Astrocyte (in vitro differentiated cells and primary cell): ENCODE data around the gene INPP5A. TPM values are rescaled to one million over a fixed set of nuclear protein-coding genes. Genes with fewer than 3 reads are reported as not detected.
A peak's percentile ranks its signal among the peaks of the same experiment; 100 is the strongest.

Source experiments
- DNase-seq: peaks from one replicate; pipeline ENCODE4 v3.0.0-alpha.2; 2010; ENCODE audit warnings: low read depth
- FAIRE-seq: peaks from 2 replicates; lab custom pipeline; 2011; peaks lifted over from hg19 to GRCh38; lab: Jason Lieb, UNC
- H2AFZ ChIP-seq: 2 replicates; pipeline ENCODE4 v1.6.0; 2012; ENCODE audit warnings: low read depth, low read length, inconsistent platforms
- H3K27ac ChIP-seq: 2 replicates; pipeline ENCODE4 v1.5.1; 2011; ENCODE audit warnings: low read depth, low read length, inconsistent platforms
- H3K27me3 ChIP-seq: 2 replicates; pipeline ENCODE4 v1.6.0; 2011; ENCODE audit warnings: low read length, inconsistent platforms; ENCODE audit not compliant: insufficient read depth
- H3K36me3 ChIP-seq: 2 replicates; pipeline ENCODE4 v1.5.1; 2011; ENCODE audit warnings: low read length, inconsistent platforms; ENCODE audit not compliant: insufficient read depth
- H3K4me1 ChIP-seq: 2 replicates; pipeline ENCODE4 v1.5.1; 2011; ENCODE audit warnings: low read length, inconsistent platforms; ENCODE audit not compliant: insufficient read depth
- H3K4me2 ChIP-seq: 2 replicates; pipeline ENCODE4 v1.6.0; 2012; ENCODE audit warnings: low read length, inconsistent platforms
- H3K4me3 ChIP-seq: 2 replicates; pipeline ENCODE4 v1.5.1; 2011; ENCODE audit warnings: low read depth, mild to moderate bottlenecking, low read length, inconsistent platforms; ENCODE audit not compliant: insufficient read depth
- H3K79me2 ChIP-seq: 2 replicates; pipeline ENCODE4 v1.6.0; 2012; ENCODE audit warnings: mild to moderate bottlenecking, low read length, inconsistent platforms; ENCODE audit not compliant: insufficient read depth
- H3K9ac ChIP-seq: 2 replicates; pipeline ENCODE4 v1.6.0; 2012; ENCODE audit warnings: mild to moderate bottlenecking, low read length, inconsistent platforms
- H3K9me3 ChIP-seq: 2 replicates; pipeline ENCODE4 v1.5.1; 2012; ENCODE audit warnings: low read depth, mild to moderate bottlenecking, low read length, inconsistent platforms; ENCODE audit not compliant: insufficient read depth
- H4K20me1 ChIP-seq: 2 replicates; pipeline ENCODE4 v1.6.0; 2012; ENCODE audit warnings: low read length, inconsistent platforms; ENCODE audit not compliant: insufficient read depth
- H3K27ac Mint-ChIP-seq: one replicate; pipeline ENCODE4 v1.8.0; 2021; ENCODE audit warnings: mild to moderate bottlenecking, mixed read lengths; ENCODE audit not compliant: unreplicated experiment
- H3K27me3 Mint-ChIP-seq: one replicate; pipeline ENCODE4 v1.8.0; 2021; ENCODE audit warnings: low read depth, mixed read lengths; ENCODE audit not compliant: unreplicated experiment
- H3K36me3 Mint-ChIP-seq: one replicate; pipeline ENCODE4 v1.8.0; 2021; ENCODE audit warnings: low read depth, mixed read lengths; ENCODE audit not compliant: unreplicated experiment
- H3K4me1 Mint-ChIP-seq: one replicate; pipeline ENCODE4 v1.8.0; 2021; ENCODE audit warnings: low read depth, mixed read lengths; ENCODE audit not compliant: unreplicated experiment
- H3K4me3 Mint-ChIP-seq: one replicate; pipeline ENCODE4 v1.8.0; 2021; ENCODE audit warnings: mild to moderate bottlenecking, moderate library complexity, mixed read lengths; ENCODE audit not compliant: unreplicated experiment
- H3K9me3 Mint-ChIP-seq: one replicate; pipeline ENCODE4 v1.8.0; 2021; ENCODE audit warnings: mild to moderate bottlenecking, mixed read lengths; ENCODE audit not compliant: unreplicated experiment
- CTCF ChIP-seq: IDR thresholded peaks from 2 replicates; pipeline ENCODE4 v1.5.1; 2011; ENCODE audit warnings: low read depth, mild to moderate bottlenecking, inconsistent platforms, low read length, moderate library complexity; ENCODE audit not compliant: insufficient read depth
- EZH2 ChIP-seq: IDR thresholded peaks from 2 replicates; pipeline ENCODE4 v1.6.1; 2012; ENCODE audit warnings: mild to moderate bottlenecking, low read length, inconsistent platforms; ENCODE audit not compliant: insufficient read depth
- total RNA-seq: library from RNA; stranded (reverse); gene quantifications from 2 replicates; pipeline ENCODE4 v1.2.1, GENCODE V29; 2021

INPP5A gene
- total RNA-seq, 1 donor from 2014 or later, result 39.1 TPM

GRCh38 chr10:132536241-132536876 lies 1.2 kb upstream of the INPP5A start:
- TF ChIP-seq EZH2 (no peak), CTCF (no peak)
- Histone ChIP-seq H3K79me2 (peaks cover 54% of the 10 kb centered on the region), H4K20me1 (peaks cover 32% of the 10 kb centered on the region), H3K4me1 (peaks cover 76% of the 10 kb centered on the region), H3K27me3 (no peaks in the 10 kb centered on the region), H3K4me2 (peak overlapping the region; percentile 88), H3K9me3 (peaks cover under 1% of the 10 kb centered on the region), H3K27ac (peak overlapping the region; percentile 74), H3K9ac (peak overlapping the region; percentile 81), H3K36me3 (no peaks in the 10 kb centered on the region), H2AFZ (peak overlapping the region; percentile 54), H3K4me3 (peak overlapping the region; percentile 78)
- Mint-ChIP-seq H3K9me3 (peaks cover 11% of the 10 kb centered on the region), H3K4me1 (peaks cover 60% of the 10 kb centered on the region), H3K4me3 (peak overlapping the region; percentile 85), H3K36me3 (no peaks in the 10 kb centered on the region), H3K27me3 (peaks cover 4% of the 10 kb centered on the region), H3K27ac (no peak overlapping the region)
- no peak for FAIRE-seq
- DNase-seq, result no peak

GRCh38 chr10:132536877-132537683 lies 507 bp upstream of the INPP5A start:
- peak overlapping the region; percentile 54 for H2AFZ ChIP-seq
- no peaks in the 10 kb centered on the region for H3K36me3 ChIP-seq
- H3K27me3 Mint-ChIP-seq, result peaks cover 4% of the 10 kb centered on the region
- peak overlapping the region; percentile 81 for H3K9ac ChIP-seq
- no peaks in the 10 kb centered on the region for H3K27me3 ChIP-seq
- no peaks in the 10 kb centered on the region for H3K9me3 ChIP-seq
- peak overlapping the region; percentile 88 for H3K4me2 ChIP-seq
- H3K4me1 Mint-ChIP-seq, result peaks cover 66% of the 10 kb centered on the region
- DNase-seq (peak; percentile 91), FAIRE-seq (no peak)
- no peak for TF ChIP-seq EZH2
- TF ChIP-seq CTCF, result no peak
- H3K27ac Mint-ChIP-seq, result no peak overlapping the region
- H3K9me3 Mint-ChIP-seq, result peaks cover 5% of the 10 kb centered on the region
- H3K27ac ChIP-seq, result peak overlapping the region; percentile 74
- peaks cover 61% of the 10 kb centered on the region for H3K79me2 ChIP-seq
- H3K4me1 ChIP-seq, result peaks cover 82% of the 10 kb centered on the region
- no peaks in the 10 kb centered on the region for H3K36me3 Mint-ChIP-seq
- peak overlapping the region; percentile 85 for H3K4me3 Mint-ChIP-seq
- peak overlapping the region; percentile 78 for H3K4me3 ChIP-seq
- peaks cover 39% of the 10 kb centered on the region for H4K20me1 ChIP-seq
